Testis (tissue), 2 donors: ENCODE measurements around the gene KIF5C.

Source experiments
- CTCF ChIP-seq, 3 experiments: fragments of 450-650 bp in 2 of 3; fragments of 200-600 bp in 1 of 3; sonication (generic) in 1 of 3; IDR thresholded peaks; one replicate each; pipeline ENCODE4 v1.5.1; 2016 to 2019; ENCODE audit warnings: antibody characterized with exemption in 3 of 3, mild to moderate bottlenecking in 2 of 3, moderate library complexity in 1 of 3
- POLR2A ChIP-seq: fragments of 450-650 bp; IDR thresholded peaks from one replicate; pipeline ENCODE4 v1.6.1; 2017; ENCODE audit warnings: antibody characterized with exemption, mild to moderate bottlenecking, moderate library complexity

DNA sequence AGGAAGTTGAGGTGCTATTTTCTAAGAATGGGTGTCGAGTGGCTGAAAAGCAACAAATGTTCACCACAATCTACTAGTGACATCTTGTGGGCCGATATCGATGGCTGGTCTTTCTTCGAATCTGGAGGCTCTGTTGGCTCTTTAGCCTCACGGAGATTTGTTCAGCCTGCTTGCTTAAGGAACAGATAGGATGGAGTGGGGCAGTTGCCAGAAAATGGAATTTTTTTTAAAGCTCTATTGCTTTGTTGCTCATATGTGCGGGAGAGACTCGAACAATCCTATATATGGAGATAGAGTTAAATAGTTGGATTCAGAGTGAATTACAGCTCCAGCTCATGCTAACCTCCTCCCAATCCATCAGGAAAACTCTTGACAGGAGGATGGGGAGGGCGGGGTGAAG lies 92.6 kb downstream of the KIF5C start:
- TF ChIP-seq CTCF (IDR thresholded peaks at IDR 0.05), result no peak
- no peak for TF ChIP-seq POLR2A
